OCI-LY7 (cell line): ENCODE measurements around the gene IGF2. TPM values are rescaled to one million over a fixed set of nuclear protein-coding genes. Genes with fewer than 3 reads are reported as not detected.

ENCODE experiments used
- BruUV-seq: library from RNA; stranded (reverse); fragments of 400-500 nt; replicated peaks from 2 replicates; lab custom pipeline; 2021; lab: Mats Ljungman, UMichigan
- CTCF ChIA-PET: fragments of 300-600 bp; sonication (Branson Sonifier 250); formaldehyde crosslinking; loops from one replicate; lab custom pipeline; 2022; ENCODE audit warnings: antibody characterized with exemption; ENCODE audit not compliant: unreplicated experiment; lab: Charles Lee
- POLR2A ChIA-PET: fragments of 300-600 bp; sonication (Branson Sonifier 250); formaldehyde crosslinking; loops from one replicate; lab custom pipeline; 2022; ENCODE audit warnings: antibody characterized with exemption; lab: Charles Lee
- DNase-seq: peaks from one replicate; pipeline ENCODE4 v3.0.0-alpha.2; 2015; ENCODE audit warnings: low spot score
- H2AFZ ChIP-seq: fragments of 200-600 bp; sonication (generic), shearing (Covaris generic); 2 replicates; pipeline ENCODE4 v1.6.1; 2014; ENCODE audit warnings: mild to moderate bottlenecking, antibody characterized with exemption, low read length, moderate library complexity
- H3K27ac ChIP-seq: fragments of 200-600 bp; sonication (generic); 2 replicates; pipeline ENCODE4 v1.5.1; 2014; ENCODE audit warnings: mixed run types, low read depth, mild to moderate bottlenecking, moderate library complexity, low read length, inconsistent platforms; ENCODE audit not compliant: poor library complexity, severe bottlenecking
- H3K36me3 ChIP-seq: fragments of 200-600 bp; sonication (generic); 2 replicates; pipeline ENCODE4 v1.6.1; 2014; ENCODE audit warnings: mild to moderate bottlenecking, antibody characterized with exemption, low read length, moderate library complexity, mixed read lengths; ENCODE audit not compliant: insufficient read depth
- H3K4me1 ChIP-seq: fragments of 200-600 bp; sonication (generic); 2 replicates; pipeline ENCODE4 v1.5.1; 2014; ENCODE audit warnings: mild to moderate bottlenecking, low read length; ENCODE audit not compliant: insufficient read depth, poor library complexity, severe bottlenecking
- H3K4me2 ChIP-seq: fragments of 200-600 bp; sonication (generic); 2 replicates; pipeline ENCODE4 v1.6.1; 2014; ENCODE audit warnings: mild to moderate bottlenecking, low read length
- H3K4me3 ChIP-seq: fragments of 200-600 bp; sonication (generic); 2 replicates; pipeline ENCODE4 v1.5.1; 2014; ENCODE audit warnings: mild to moderate bottlenecking, low read depth, low read length; ENCODE audit not compliant: poor library complexity, severe bottlenecking
- H3K79me2 ChIP-seq: fragments of 200-600 bp; sonication (generic); 2 replicates; pipeline ENCODE4 v1.6.1; 2016; ENCODE audit warnings: low read depth, mild to moderate bottlenecking, low read length, moderate library complexity, mixed read lengths; ENCODE audit not compliant: insufficient read depth
- H3K9me2 ChIP-seq: fragments of 200-600 bp; sonication (generic); 2 replicates; pipeline ENCODE4 v1.6.1; 2016; ENCODE audit warnings: mild to moderate bottlenecking, low read length, mixed read lengths; ENCODE audit not compliant: insufficient read depth
- H3K9me3 ChIP-seq: fragments of 200-600 bp; sonication (generic); 2 replicates; pipeline ENCODE4 v1.6.1; 2014; ENCODE audit warnings: mild to moderate bottlenecking, mixed run types, low read length, mixed read lengths
- H4K20me1 ChIP-seq: fragments of 200-600 bp; sonication (generic); 2 replicates; pipeline ENCODE4 v1.6.1; 2014; ENCODE audit warnings: mild to moderate bottlenecking, antibody characterized with exemption, low read length, moderate library complexity, mixed read lengths; ENCODE audit not compliant: insufficient read depth
- EZH2phosphoT487 ChIP-seq: fragments of 200-600 bp; sonication (generic); IDR thresholded peaks from 2 replicates; pipeline ENCODE4 v1.6.1; 2018; ENCODE audit warnings: low read depth, borderline replicate concordance, mild to moderate bottlenecking, mixed run types, antibody characterized with exemption, low read length, moderate library complexity, mixed read lengths
- intact Hi-C: fragments of 100-400 bp; cut with micrococcal nuclease; formaldehyde crosslinking; loops from one replicate; pipeline ENCODE4 v1.10.0; 2022; ENCODE audit not compliant: unreplicated experiment
- total RNA-seq, 2 experiments: library from RNA; depleted of rRNA in 1 of 2; stranded (reverse); fragments of >200 nt in 1 of 2; shearing (Covaris generic) in 1 of 2; gene quantifications; 2 replicates each; pipeline ENCODE4 v1.2.3, GENCODE V29; 2014 to 2022
- TF ChIP-seq, protein P1 (sequence below): fragments of 200-600 bp; sonication (generic); conservative IDR thresholded peaks from 2 replicates; pipeline ENCODE4 v1.5.1; 2014; ENCODE audit warnings: mild to moderate bottlenecking, antibody characterized with exemption, low read length, moderate library complexity, mixed read lengths

IGF2 gene
- total RNA-seq, 2 experiments from 2014 or later, result not detected

DNA sequence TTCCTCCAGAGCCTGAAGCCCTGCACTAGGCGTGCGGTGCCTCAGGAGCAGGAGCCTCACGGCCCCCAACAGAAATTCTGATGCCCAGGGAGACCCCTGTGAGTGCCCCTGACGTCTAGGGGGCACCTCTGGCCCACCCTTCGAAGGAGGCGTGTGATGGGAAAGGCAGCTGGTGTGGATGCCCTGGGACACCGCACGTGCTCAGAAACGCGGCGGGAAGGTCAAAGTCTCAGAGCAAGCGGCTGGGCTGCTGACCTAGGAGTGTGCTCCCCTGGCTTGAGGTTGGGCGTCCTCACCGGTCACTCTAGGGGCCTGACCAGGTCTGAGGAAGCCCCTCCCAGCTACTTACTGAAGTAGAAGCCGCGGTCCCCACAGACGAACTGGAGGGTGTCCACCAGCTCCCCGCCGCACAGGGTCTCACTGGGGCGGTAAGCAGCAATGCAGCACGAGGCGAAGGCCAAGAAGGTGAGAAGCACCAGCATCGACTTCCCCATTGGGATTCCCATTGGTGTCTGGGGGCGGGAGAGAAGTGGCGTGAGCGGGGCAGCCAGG lies 4.1 kb downstream of the IGF2 start:
- H3K4me1 ChIP-seq, result no peaks in the 10 kb centered on the region
- ChIA-PET POLR2A (no interaction called here), CTCF (interaction anchor here (0.5 kb wide), 1 partner anchor 16 kb away, joined by 3 read pairs; no protein-coding TSS in a partner anchor)
- TF ChIP-seq, protein P1, sequence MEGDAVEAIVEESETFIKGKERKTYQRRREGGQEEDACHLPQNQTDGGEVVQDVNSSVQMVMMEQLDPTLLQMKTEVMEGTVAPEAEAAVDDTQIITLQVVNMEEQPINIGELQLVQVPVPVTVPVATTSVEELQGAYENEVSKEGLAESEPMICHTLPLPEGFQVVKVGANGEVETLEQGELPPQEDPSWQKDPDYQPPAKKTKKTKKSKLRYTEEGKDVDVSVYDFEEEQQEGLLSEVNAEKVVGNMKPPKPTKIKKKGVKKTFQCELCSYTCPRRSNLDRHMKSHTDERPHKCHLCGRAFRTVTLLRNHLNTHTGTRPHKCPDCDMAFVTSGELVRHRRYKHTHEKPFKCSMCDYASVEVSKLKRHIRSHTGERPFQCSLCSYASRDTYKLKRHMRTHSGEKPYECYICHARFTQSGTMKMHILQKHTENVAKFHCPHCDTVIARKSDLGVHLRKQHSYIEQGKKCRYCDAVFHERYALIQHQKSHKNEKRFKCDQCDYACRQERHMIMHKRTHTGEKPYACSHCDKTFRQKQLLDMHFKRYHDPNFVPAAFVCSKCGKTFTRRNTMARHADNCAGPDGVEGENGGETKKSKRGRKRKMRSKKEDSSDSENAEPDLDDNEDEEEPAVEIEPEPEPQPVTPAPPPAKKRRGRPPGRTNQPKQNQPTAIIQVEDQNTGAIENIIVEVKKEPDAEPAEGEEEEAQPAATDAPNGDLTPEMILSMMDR, result no peak
- no peak for TF ChIP-seq EZH2phosphoT487
- H4K20me1 ChIP-seq, result no peaks in the 10 kb centered on the region
- no peak overlapping the region for H3K4me3 ChIP-seq
- no peak overlapping the region for H3K4me2 ChIP-seq
- H3K27ac ChIP-seq, result no peak overlapping the region
- no peaks in the 10 kb centered on the region for H3K9me2 ChIP-seq
- no TSS peak for BruUV-seq
- no peaks in the 10 kb centered on the region for H3K36me3 ChIP-seq
- intact Hi-C loops, result no loop called here
- no peak for DNase-seq
- no peak overlapping the region for H2AFZ ChIP-seq
- H3K9me3 ChIP-seq, result no peaks in the 10 kb centered on the region
- no peaks in the 10 kb centered on the region for H3K79me2 ChIP-seq

DNA sequence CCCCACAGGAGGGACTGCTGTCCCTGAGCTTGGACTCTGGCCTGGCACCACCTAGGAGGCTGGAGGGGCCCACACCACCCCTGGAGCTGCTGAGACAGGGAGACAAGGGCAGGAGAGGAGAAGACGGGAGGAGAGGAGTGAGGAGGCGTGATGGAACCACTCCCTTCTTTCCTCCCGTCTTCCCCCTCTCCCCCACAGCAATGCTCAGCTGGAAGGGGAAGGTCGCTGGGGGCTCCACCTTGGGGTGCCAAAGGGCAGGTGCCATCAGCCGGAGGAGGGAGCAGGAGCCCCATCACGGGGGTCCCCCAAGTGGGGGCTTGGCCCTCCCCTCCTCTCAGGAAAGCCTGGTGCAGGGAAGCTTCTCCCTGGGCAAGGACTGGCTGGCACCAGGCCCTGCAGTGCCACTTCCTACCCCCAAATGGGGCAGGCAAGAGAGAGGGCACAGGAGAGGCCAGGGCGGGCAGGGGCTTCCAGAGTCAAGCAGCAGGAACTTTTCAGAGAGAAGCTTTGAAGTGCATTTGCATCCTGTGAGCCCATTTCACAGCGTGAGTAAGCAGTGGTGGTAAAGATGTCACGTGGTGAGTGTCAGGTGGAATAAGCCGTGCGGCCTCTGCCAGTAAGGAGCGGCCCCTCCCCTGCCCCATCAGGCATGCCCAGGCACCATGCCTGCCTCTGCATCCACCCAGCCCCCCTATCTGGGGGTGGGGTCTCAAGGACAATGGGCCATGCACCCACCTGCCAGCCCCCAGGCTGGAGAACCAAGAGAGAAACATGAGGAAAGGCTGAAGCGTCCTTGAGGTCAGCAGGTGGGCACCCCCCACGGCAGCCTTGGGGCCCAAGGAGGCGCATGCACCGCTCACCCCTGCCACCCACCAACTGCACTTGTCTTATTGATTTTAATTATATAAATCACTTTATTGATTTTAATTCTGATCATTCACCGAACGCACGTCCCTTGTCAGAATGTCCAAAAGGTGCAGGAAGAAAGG lies 4.9 kb downstream of the IGF2 start:
- Histone ChIP-seq H3K9me3 (no peaks in the 10 kb centered on the region), H3K9me2 (no peaks in the 10 kb centered on the region), H3K79me2 (no peaks in the 10 kb centered on the region), H3K4me2 (no peak overlapping the region), H2AFZ (no peak overlapping the region), H4K20me1 (no peaks in the 10 kb centered on the region), H3K4me3 (no peak overlapping the region), H3K27ac (no peak overlapping the region), H3K36me3 (no peaks in the 10 kb centered on the region), H3K4me1 (no peaks in the 10 kb centered on the region)
- intact Hi-C loops, result no loop called here
- DNase-seq, result no peak
- no TSS peak for BruUV-seq
- CTCF ChIA-PET, result interaction anchor here (0.5 kb wide), 1 partner anchor 17 kb away, joined by 3 read pairs; no protein-coding TSS in a partner anchor
- TF ChIP-seq, protein P1, result no peak
- no peak for TF ChIP-seq EZH2phosphoT487
- POLR2A ChIA-PET, result no interaction called here
